DMS 273 (cell line): ENCODE results near the gene RPTN.

Experiments used
- DNase-seq: peaks from one replicate; lab custom pipeline; 2025; ENCODE audit not compliant: unreplicated experiment; lab: John Stamatoyannopoulos, UW

The RPTN gene, protein sequence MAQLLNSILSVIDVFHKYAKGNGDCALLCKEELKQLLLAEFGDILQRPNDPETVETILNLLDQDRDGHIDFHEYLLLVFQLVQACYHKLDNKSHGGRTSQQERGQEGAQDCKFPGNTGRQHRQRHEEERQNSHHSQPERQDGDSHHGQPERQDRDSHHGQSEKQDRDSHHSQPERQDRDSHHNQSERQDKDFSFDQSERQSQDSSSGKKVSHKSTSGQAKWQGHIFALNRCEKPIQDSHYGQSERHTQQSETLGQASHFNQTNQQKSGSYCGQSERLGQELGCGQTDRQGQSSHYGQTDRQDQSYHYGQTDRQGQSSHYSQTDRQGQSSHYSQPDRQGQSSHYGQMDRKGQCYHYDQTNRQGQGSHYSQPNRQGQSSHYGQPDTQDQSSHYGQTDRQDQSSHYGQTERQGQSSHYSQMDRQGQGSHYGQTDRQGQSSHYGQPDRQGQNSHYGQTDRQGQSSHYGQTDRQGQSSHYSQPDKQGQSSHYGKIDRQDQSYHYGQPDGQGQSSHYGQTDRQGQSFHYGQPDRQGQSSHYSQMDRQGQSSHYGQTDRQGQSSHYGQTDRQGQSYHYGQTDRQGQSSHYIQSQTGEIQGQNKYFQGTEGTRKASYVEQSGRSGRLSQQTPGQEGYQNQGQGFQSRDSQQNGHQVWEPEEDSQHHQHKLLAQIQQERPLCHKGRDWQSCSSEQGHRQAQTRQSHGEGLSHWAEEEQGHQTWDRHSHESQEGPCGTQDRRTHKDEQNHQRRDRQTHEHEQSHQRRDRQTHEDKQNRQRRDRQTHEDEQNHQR

DNA sequence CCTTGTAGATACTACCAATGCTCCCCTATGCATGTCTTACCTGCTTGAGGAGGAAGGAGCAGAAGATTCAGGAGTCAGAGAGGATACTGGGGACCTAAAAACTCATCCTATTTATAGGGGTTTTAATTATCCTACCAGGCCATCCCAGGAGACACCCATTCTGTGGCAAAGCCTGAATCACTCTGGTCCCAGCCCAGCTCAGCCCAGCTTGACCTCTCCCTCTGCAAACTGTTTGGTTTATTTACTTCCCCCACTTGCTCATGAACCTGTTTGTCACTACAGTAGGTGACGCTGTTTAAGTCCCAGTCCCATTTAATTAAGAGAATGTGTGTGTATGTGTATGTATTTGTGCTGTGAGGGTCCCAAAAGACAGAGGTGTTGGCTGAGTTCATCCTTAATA, at the start of gene RPTN:
TSS of gene RPTN (minus strand) at position 85 of the 400 bp plus-strand sequence. CDS start 1,339 bp downstream, outside the sequence.
- no peak for DNase-seq

DNA sequence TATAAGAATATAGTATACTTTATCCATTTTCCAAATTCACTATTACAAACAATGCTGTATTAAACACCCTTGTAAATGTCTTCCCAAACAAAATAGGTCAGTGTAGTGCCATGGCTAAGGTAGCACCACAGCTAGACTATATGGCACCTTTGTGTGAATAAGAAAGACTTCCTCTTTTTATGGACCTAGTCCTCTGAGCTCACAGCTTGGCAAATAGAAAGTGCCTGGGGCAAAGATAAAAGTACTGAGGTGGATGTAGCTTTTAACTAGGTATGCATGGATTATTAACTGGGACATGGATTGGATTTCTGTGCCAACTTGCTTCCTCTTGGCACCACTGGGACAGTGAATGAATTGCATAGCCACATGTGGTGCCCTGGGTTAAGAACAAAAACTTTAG, 40.0 kb upstream of the RPTN start:
- no peak for DNase-seq

DNA sequence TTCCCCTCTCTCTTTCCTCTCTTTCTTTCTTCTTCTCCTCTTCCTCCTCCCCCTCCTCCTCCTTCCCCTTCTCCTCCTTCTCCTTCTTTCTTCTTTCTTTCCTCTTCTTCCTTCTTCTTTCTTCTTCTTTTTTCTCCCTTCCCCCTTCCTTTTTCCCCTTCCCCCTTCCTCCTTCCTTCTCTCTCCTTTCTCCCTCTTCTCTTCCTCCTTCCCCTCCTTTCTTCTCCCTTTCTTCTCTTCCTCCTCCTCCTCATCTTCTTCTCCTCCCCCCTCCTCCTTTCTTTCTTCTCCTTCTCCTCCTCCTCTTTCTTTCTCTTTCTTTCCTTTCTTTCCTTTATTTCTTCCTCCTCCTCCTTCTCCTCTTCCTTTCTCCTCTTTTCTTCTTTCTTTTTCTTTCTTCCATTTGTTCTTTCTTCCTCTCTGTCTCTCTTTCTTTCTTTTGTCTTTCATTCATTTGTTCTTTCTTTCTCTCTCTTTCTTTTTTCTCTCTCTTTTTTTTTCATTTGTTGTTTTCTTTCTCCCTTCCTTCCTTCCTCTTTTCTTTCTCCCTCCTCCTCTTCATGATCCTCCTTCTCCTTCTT, 38.4 kb upstream of the RPTN start:
- no peak for DNase-seq

DNA sequence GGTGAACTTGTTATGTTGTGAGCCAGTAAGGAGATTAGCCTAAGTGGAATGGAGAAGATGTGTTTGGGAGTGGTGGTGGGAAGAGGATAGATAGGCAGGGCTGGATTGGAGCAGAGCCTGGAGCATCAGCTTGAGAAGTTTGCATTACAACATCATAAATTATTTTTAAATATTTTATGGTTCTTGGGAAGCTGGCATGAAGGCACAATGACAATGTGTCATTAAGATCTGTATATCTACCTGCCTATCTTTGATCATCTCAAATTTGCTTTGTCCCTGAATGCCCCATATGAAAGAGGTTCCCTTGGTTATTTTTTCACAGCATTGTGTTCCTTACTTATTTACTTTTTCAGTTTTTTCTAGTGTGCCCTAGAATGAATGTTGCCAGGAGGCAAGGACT, 32.7 kb upstream of the RPTN start:
- no peak for DNase-seq

DNA sequence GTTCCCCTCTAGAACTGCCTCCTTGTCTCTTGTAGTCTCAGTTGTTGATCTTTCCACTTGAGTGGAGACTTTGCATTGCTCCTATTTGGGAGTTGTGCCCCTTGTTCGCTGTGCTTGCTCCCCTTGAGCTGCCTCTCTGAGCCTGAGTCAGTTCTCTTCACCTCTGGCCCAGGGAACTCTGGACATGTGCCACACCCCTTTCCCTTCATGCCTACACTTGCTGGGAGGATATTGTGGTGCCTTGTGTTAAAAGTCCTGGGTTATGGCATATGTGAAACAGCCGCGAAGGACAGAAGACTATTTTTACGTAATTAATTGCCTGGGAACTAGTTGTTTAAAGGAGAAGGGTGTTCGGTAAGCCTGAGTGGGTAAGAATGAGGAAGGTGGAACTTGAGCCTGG, 32.2 kb upstream of the RPTN start:
- DNase-seq = no peak

DNA sequence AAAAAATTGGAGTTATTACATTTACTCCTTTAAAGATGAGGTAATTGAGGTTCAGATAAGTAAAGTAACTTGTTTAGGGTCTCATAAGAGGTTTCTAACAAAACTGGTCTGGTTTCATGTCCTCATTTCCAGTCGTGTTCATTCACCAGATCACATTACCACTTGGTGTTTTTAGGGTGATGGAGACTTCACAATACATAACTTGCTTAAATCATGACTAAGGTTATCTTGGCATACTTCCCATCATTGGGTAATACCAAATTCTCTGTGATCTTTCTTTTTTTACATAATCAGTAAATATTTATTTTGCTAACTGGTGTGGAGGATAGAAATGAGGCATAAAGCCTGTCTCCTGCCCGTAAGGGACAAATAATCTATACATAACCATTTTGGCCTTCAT, 31.6 kb upstream of the RPTN start:
- no peak for DNase-seq

DNA sequence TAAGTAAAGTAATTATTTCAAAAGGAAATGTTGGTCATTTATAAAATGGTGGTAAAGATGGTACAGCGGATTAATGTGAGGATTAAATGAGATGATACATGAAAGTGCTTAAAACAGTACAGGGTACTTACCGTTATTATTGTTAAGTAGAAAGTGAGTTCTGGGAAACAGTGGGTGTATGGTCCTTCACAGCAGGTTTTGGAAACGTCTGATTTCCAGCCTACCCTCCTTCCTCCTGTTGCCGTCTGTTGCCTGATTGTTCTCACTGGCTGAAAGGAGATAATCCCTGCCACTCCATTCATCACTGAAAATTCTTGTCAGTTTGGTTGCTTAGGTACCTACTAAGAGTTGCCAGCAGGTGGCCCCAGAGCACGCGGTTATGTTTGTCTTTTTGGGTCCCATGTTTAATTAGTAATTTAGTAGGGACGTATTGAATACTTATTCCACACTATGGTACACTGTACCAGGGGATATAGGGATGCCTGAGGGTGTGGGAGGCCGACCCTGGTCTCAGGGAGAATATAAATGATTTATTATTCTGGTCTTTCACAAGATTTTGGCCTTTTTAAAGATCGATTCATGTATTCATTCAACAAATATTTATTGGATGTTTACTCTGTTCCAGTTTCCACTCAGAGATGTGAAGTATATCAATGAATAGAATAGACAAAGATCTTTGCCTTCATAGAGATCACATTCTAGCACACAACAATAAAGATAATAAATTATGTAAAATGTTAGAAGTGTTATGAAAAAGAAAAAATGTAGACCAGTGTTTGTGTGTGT, 30.8 kb upstream of the RPTN start:
- DNase-seq = peak; percentile 81

DNA sequence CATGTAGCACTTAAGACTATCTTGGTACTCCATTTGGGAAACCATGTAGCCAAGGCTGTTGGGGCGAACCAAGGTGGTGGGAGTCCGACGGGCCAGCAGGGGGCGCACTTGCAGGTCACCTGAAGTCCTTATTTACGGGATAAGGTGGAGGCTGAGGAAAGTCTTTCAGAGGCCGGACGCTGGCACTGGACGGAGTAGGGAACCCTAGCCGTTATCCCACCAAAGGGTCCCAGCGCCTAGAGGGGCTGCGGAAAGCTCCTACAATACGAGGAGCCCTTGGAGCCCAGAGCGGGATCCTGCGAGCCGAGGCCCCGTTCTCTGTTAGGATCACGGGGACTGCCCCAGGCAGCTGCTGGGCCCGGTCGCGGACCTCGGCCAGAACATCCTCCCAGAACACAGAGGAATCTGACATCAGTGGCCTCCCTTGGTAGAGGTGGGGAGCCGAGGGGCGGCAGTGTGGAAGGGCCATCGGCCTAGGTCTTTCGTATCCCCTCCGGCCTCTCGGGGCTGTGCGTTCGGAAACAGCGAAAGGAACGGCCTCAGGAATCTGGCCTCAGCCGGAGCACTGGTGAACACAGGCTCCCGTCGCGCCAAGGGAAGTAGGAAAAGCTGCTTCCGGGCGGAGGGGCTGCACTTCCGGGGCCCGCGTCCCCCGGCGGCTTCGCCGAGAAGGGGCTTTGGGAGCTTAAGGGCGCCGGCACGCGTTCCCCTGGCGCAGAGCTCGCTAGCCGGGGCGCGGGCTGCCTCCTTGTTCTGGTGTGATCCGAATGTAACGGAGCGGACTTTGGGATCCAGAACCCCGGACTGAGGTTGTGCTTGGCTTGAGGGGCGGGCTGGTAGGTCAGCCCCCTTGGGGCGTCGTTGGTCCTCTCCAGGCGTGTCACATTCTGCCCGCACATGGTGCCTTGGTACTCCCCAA, 29.9 kb upstream of the RPTN start:
- peak; percentile 47 for DNase-seq

DNA sequence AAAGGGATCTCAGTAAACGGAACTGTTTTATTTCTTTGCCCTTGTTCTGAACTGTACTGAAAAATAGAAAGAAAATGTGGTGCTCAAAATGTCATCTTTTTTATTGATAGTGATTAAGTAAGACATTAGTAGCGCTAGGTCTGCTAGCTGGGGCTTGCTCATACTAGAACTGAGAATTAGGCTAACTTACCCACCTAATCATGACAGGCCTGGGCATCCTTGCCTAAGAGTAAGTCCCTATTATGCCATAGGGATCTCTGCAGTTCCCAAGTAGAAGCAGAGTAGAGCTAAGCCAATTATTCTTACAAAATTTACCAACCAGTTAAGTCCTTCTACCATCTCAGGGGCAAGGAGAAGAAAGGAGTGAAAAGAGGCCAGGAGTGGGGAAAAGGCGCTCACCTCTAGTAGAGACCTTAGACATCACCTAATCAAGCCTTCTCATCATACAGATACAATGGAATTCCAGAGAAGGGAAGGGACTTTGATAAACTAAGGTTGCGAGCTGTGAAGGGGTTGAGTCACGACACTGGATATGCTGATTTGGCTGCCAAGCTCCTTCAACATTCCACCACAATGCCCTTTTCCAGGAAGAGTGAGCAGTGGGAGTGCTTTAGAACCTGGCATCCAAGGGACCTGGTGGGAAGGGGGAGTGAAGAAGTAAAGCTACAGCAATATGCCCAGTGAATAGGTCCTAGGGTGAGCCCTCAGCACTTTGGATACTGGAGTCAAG, 27.7 kb upstream of the RPTN start:
- DNase-seq = no peak

DNA sequence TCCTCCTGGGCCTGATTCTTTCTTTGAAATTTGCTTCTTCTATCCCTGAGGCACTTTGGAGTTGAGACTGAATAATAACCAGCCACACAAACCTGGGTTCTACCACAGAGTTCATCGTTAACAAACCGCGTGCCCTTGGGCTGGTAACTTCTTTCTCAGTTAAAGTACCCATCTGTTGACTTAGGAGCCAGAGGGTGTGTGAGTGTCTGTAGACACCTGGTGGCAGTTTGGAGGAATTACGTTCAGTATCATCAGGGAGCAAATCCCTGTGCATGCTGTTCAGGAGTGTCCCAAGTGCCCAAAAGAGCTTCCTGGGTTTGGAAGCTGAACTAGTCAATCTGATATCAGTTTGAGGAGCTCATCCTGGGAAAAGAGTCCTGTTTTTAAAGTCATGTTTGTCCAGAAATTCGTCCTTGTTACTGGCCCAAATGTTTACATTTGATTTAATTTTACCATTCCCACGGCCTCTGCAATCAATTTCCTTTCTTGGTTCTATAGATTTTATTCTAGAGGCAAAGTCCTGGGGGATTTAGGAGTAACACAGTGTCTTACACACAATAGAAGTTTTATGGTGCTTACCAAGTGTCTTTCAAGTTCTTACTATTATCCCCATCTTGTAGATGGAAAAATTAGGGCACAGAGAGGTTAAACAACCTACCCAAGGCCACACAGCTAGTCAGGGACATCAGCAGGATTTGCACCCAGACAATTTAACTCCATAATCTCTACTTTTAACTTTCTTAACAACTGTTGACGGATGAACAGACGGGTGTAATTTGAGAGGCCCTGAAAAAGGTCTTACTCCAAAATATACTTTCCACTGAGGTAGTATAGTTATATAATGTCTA, 26.7 kb upstream of the RPTN start:
- DNase-seq = peak; percentile 85

DNA sequence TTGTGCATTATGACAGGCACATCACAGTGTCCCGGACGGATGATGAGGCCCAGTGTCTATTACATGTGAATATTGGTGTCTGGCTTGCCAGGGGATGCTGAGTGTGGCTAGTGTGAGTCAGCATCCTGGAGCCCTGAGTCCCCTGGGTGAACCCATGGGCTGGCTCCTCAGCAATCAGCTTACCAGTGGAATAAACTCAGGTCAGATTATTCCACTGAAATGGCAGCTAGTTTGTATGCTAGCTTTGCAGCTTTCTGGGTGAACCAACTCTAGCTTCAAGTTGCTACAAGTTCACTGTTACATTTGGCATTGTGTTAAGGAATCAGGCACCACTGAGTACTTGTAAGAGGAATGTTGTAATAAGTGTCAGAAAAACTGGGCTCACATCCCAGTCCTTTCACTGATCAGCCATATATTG, 23.9 kb upstream of the RPTN start:
- no peak for DNase-seq

DNA sequence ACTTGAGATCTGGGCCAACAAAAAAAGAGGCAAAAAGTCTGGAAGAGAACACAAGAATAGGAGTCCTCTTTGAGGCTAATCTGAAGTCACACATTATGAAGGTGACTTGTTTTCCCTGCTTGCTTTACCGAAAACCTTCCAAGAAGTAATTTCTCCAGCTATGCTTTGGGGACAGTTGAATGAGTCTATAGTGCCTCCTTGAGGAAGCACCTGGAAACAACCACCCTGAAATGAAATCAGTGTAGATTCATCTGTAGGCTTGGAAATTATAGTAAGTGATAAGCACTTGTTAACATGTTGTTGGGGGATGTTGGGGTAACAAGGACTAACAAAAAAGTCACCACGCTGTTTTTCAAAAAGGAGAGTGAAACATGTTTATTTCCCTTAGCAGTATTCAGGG, 23.4 kb upstream of the RPTN start:
- peak; percentile 54 for DNase-seq

DNA sequence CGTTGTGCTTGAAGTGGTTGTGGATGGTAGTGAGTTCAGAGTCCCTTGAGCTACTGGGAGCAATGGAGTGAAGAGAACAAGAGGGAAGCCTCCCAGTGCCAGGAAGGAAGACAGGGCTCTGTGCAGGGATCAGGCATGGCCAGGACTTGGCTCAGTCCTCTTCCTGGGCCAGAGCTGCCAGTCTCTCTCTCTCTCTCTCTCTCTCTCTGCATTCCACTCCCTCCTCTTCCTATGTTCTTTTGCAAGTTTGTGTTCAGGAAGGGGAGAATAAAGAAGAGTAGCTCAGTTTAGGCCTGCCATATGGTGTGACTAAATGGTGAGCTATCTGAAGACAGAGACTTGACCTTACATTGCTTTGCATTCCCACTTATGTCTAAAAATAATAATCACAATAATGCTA, 20.5 kb upstream of the RPTN start:
- no peak for DNase-seq

DNA sequence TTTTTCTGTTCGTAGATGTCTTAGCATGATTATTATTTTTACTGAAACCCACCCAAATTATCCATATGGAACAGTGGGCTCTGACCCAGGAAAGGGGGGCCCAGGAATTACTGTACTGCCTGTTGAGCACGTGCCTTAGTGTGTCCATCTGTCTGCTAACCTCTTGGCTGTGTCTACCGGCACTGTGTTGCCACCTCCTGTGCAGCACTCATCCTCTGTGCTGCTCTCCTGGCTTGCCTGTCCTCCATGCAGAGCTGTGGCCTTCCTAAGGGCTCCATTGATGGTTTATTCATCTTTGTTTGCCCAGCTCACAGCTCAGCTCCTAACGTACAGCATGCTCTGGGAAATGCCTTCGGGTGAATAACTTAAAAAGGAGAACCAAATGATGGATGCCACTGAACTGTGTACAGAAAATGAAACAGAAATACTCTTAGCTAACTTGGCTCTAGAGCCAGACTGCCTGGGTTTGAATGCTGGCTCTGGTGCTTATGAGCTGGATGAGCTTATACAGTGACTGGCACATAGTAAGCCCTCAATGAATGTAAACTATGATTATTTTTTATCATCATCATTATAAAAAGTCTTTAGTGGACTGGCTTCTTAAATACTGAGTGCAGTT, 11.4 kb upstream of the RPTN start:
- DNase-seq = no peak

DNA sequence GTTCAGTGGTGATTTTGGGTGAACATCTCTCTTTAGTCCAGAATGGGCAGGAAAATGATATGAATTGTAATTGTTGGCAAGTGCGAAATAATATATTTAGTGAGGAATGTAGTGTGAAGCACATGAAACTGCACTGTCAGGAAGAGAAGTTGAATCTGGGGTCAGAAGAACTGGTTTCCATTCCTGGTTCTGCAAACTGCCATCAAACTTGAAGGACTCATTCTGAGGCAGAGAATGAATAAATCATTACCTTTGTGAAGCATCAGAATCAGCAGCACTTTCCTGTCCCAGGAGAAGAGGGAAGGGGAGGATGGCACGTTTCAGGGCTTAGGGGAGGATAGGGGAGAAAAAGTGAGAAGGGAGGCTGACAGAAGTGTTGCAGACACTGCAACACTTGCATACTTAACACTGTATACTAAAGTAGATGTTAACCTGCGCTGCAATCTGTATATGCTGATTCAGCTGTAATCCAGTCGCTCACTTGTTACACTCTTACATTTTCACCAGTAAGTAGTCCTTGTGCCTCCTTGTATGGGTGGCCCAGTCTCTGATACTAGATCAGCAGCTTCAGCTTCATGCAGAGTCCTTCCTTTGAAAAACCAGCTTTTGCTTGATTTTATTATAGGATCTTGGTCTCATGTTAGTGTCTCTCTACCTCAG, 10.5 kb upstream of the RPTN start:
- no peak for DNase-seq

DNA sequence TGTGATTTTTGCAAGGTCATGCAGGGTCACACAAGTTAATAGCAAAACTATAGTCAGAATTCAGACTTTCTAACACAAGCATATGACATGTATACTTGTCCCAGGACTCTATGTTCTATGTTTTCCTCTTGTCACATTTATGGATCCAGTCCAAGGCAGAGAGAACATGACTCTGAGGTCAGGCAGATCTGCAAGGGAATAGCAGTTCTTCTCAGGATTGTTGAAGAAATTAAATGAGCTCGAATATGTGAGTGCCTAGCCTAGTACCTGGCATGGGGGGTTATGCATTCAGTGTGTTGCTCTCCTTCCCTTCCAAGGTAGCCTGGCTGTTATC, 9.5 kb upstream of the RPTN start:
- no peak for DNase-seq

DNA sequence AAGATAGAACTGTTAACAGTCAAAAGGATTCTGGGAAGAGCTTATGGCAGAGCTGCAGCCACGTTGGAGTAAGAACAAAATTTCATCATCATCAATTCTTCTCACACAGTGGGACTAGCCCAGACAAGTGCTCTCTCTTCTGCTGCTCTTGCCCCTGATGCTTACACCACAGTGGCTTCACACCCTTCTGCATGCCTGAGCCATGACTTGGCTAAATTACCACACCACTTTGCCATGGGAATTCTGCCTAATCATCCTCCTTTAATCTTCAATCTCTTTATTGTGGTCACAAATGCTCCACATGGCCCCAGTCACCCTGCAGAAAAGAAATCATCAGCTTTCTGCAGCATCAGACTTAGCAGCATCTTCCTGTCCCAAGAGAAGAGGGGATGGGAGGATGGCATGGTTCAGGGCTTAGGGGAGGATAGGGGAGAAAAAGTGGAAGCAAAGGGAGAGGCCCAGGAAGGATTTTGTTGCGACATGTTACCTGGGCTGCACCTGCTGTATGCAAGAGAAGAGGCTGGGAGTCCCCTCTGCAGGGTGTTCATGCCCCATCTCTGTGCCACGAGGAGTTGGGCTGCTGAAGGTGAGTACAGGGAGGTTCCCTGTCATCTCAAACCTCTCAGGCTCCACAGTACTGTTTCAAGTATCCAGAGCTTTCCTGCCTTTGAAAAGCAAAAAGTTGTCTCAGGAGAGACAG, 9.0 kb upstream of the RPTN start:
- no peak for DNase-seq
